ENCODE results near the gene QDPR.

The QDPR gene

DNA sequence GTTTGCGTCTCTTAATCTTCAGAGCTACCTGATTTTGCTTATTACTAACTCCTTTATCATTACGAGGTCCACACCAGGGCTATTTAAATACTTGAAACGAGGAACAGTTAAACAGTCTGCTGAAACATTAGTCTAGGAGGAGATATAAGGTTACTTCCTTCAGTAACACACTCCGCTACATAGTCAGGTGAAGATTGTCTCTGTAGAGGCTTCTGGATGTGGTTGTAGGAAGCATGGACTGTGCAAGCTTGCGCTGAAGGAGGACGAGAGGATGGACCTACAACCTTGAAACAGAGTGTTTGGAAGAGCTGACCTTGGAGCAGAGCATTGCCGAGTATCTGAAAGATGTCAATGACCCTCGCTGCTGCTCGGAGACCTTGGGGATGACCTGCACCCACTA, 3.0 kb upstream of the QDPR start, which contains the start of gene CLRN2:
CLRN2 (plus strand) TSS at position 301 of the 400 bp plus-strand sequence. CDS start 102 bp downstream, outside the sequence.
- H3K4me3 ChIP-seq (replicated peaks; ENCODE audit: insufficient read depth, low read length), result no peak within 1 kb of the TSS
- H3K27me3 ChIP-seq (ENCODE audit: insufficient read depth, poor library complexity, severe bottlenecking), result no peaks in the 10 kb centered on the region
- no peak for TF ChIP-seq GABPA (IDR thresholded peaks at IDR 0.05; ENCODE audit: low read depth)
- no peak for TF ChIP-seq SPI1 (IDR thresholded peaks at IDR 0.05; ENCODE audit: borderline replicate concordance, low read depth)
- no peak within 1 kb of the TSS for H3K27ac ChIP-seq (replicated peaks)
- no peak for DNase-seq (ENCODE audit: low read depth in 1 of 2, low spot score in 1 of 2)

DNA sequence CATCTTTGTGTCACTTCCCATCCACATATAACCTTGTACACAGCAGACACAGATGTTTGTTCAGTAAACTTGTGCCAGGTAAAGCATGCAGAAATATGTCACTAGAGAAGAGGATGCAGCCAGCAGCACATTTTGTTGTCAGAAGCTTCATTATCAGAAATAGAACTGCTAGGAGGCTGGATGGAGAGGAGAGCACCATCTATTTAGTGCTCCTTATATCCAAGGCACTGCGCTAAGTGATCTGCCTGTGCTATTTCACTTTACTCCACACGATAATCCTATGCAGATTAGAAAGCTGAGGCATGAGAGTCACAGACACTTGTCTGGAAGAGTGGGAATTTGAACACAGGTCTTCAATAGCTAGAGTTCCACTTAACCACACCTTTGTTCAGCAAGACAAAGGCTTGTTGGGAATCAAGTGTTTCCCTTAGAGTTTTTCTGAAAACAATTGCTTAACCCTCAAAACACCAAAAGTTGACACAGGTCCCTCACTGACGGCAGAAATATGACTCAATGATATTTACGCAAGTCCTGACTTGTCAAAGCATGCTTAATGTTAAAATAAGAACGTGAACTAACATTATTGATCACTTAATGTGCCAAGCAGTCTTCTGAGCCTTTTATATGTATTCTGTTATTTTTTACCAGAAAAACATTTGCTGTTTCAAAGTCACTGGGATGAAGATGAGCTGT, 1.2 kb upstream of the QDPR start:
- TF ChIP-seq, protein P1, sequence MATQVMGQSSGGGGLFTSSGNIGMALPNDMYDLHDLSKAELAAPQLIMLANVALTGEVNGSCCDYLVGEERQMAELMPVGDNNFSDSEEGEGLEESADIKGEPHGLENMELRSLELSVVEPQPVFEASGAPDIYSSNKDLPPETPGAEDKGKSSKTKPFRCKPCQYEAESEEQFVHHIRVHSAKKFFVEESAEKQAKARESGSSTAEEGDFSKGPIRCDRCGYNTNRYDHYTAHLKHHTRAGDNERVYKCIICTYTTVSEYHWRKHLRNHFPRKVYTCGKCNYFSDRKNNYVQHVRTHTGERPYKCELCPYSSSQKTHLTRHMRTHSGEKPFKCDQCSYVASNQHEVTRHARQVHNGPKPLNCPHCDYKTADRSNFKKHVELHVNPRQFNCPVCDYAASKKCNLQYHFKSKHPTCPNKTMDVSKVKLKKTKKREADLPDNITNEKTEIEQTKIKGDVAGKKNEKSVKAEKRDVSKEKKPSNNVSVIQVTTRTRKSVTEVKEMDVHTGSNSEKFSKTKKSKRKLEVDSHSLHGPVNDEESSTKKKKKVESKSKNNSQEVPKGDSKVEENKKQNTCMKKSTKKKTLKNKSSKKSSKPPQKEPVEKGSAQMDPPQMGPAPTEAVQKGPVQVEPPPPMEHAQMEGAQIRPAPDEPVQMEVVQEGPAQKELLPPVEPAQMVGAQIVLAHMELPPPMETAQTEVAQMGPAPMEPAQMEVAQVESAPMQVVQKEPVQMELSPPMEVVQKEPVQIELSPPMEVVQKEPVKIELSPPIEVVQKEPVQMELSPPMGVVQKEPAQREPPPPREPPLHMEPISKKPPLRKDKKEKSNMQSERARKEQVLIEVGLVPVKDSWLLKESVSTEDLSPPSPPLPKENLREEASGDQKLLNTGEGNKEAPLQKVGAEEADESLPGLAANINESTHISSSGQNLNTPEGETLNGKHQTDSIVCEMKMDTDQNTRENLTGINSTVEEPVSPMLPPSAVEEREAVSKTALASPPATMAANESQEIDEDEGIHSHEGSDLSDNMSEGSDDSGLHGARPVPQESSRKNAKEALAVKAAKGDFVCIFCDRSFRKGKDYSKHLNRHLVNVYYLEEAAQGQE (IDR thresholded peaks at IDR 0.05; ENCODE audit: insufficient replicate concordance, low read depth), result no peak
- TF ChIP-seq SPI1 (IDR thresholded peaks at IDR 0.05; ENCODE audit: borderline replicate concordance, low read depth) (no peak), GABPA (IDR thresholded peaks at IDR 0.05; ENCODE audit: low read depth) (no peak), POLR2AphosphoS5 (IDR thresholded peaks at IDR 0.05; ENCODE audit: low read depth) (no peak)
- TF ChIP-seq, protein P2, sequence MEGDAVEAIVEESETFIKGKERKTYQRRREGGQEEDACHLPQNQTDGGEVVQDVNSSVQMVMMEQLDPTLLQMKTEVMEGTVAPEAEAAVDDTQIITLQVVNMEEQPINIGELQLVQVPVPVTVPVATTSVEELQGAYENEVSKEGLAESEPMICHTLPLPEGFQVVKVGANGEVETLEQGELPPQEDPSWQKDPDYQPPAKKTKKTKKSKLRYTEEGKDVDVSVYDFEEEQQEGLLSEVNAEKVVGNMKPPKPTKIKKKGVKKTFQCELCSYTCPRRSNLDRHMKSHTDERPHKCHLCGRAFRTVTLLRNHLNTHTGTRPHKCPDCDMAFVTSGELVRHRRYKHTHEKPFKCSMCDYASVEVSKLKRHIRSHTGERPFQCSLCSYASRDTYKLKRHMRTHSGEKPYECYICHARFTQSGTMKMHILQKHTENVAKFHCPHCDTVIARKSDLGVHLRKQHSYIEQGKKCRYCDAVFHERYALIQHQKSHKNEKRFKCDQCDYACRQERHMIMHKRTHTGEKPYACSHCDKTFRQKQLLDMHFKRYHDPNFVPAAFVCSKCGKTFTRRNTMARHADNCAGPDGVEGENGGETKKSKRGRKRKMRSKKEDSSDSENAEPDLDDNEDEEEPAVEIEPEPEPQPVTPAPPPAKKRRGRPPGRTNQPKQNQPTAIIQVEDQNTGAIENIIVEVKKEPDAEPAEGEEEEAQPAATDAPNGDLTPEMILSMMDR (IDR thresholded peaks at IDR 0.05; ENCODE audit: insufficient read depth, low read length), result no peak
- Histone ChIP-seq H3K27ac (replicated peaks) (no peak overlapping the region), H3K4me3 (replicated peaks; ENCODE audit: insufficient read depth, low read length) (no peak overlapping the region), H3K27me3 (ENCODE audit: insufficient read depth, poor library complexity, severe bottlenecking) (no peaks in the 10 kb centered on the region)
- DNase-seq (ENCODE audit: low read depth in 1 of 2, low spot score in 1 of 2), result peak in 1 of 2 experiments; percentile 70

DNA sequence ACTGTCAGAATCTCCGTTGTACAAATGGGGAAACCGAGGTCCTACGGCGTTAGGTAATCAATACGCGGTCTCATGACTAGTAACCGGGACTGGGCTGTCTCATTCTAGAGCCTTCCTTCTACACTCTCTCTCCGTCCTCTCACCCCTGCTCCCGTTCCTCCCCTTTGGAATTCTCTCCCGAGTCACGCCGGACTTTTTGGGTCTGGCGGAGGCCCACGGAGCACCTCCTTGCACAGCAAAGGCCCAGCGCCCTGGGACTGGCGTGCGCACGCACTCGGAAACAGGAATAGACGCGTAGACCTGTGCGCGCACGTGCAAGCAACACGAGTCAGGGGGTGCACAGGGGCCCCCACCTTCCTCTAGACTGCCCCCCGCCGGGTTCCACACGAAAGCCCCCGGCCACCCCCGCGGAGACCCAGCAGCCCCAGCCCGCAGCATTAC, 361 bp downstream of the QDPR start:
- Histone ChIP-seq H3K27ac (replicated peaks) (peak overlapping the region; percentile 86), H3K4me3 (replicated peaks; ENCODE audit: insufficient read depth, low read length) (peak overlapping the region; percentile 61), H3K27me3 (ENCODE audit: insufficient read depth, poor library complexity, severe bottlenecking) (no peaks in the 10 kb centered on the region)
- peak; percentile 38 to 73 for DNase-seq (ENCODE audit: low read depth in 1 of 2, low spot score in 1 of 2)
- TF ChIP-seq SPI1 (IDR thresholded peaks at IDR 0.05; ENCODE audit: borderline replicate concordance, low read depth) (no peak), POLR2AphosphoS5 (IDR thresholded peaks at IDR 0.05; ENCODE audit: low read depth) (no peak), GABPA (IDR thresholded peaks at IDR 0.05; ENCODE audit: low read depth) (no peak)
- TF ChIP-seq, protein P1 (IDR thresholded peaks at IDR 0.05; ENCODE audit: insufficient replicate concordance, low read depth), result no peak
- TF ChIP-seq, protein P2 (IDR thresholded peaks at IDR 0.05; ENCODE audit: insufficient read depth, low read length), result no peak

DNA sequence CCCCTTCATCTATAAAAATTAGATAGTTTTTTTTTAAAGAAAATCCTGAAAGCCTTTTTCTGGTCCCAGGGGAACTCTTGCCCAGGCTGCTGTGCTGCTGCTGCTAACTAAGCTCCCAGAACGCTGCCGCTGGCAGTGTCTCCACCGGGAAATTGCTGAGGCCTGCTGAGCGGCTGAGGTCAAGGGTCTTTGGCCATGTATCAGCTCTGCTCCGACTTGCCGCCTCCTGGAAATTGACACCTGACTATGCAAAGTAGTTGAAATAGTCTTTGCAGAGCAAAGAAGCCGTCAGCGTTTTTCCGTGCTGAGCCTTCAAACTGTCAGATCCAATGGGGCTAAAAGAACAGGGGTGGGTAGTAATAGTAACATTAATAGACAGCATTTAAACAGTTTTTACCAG, 839 bp downstream of the QDPR start:
- H3K27me3 ChIP-seq (ENCODE audit: insufficient read depth, poor library complexity, severe bottlenecking), result no peaks in the 10 kb centered on the region
- peak overlapping the region; percentile 86 for H3K27ac ChIP-seq (replicated peaks)
- H3K4me3 ChIP-seq (replicated peaks; ENCODE audit: insufficient read depth, low read length), result peak overlapping the region; percentile 61
- TF ChIP-seq, protein P2 (IDR thresholded peaks at IDR 0.05; ENCODE audit: insufficient read depth, low read length), result no peak
- TF ChIP-seq, protein P1 (IDR thresholded peaks at IDR 0.05; ENCODE audit: insufficient replicate concordance, low read depth), result no peak
- TF ChIP-seq SPI1 (IDR thresholded peaks at IDR 0.05; ENCODE audit: borderline replicate concordance, low read depth), result no peak
- TF ChIP-seq GABPA (IDR thresholded peaks at IDR 0.05; ENCODE audit: low read depth), result no peak
- TF ChIP-seq POLR2AphosphoS5 (IDR thresholded peaks at IDR 0.05; ENCODE audit: low read depth), result no peak
- DNase-seq (ENCODE audit: low read depth in 1 of 2, low spot score in 1 of 2), result no peak
